Iris pigment epithelial cell (primary cell): ENCODE results near the gene MAPK10.
"Not testable (repeated sequence)": the region's sequence is repeated elsewhere in the genome, so short reads cannot be mapped to it uniquely, and the experiment has no call there.

Experiments
- DNase-seq: peaks from one replicate; pipeline ENCODE4 v3.0.0-alpha.2; 2011; ENCODE audit warnings: low read depth

MAPK10 gene

GRCh38 chr4:86338989-86339388 is 20.9 kb downstream of the MAPK10 start:
- DNase-seq, result peak; percentile 97

DNA sequence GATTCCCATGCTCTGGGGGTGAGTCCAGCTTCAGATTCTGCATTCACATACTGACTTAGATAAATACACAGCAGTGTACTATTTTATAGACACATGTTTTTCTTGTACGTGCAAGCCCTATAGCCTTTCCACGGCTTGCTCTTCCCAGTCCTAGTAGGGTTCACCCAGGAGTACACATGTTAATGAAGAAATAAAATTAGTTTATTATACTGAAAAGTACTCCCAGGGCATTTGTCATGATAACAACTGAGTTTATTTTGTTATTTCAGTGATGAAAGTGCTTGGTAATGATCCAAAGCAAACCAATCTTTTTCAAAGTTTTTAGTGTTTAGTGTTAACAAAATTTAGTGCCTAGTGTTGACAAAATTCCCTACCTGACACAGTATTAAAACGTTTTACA is 21.3 kb downstream of the MAPK10 start:
- no peak for DNase-seq

- peak; percentile 75 for DNase-seq
Observed at GRCh38 chr4:86334020-86334750, 25.7 kb downstream of the MAPK10 start.

DNA sequence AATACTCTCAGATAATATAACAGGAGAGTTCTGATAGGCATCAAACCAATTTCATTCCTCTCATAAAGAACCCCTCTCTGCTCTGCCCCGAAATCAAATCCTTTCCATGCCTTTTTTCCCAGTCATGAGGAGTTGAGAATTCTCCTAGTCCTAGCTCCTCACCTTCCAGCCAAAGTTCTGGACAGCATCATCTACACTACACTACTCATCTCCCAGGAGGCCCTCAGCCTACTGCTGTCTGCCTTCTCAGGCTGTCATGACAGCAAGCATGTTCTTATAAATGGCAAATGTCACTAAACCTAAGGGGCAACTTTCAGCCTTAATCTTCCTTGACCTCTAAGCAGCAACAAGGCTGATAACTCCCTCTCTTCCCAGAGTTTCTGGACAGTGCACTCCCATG is 26.6 kb downstream of the MAPK10 start:
- no peak for DNase-seq

- no peak for DNase-seq
Observed at GRCh38 chr4:86330961-86331742, 28.7 kb downstream of the MAPK10 start.

- not testable (repeated sequence) for DNase-seq
Observed at GRCh38 chr4:86330411-86330810, 29.4 kb downstream of the MAPK10 start.

DNA sequence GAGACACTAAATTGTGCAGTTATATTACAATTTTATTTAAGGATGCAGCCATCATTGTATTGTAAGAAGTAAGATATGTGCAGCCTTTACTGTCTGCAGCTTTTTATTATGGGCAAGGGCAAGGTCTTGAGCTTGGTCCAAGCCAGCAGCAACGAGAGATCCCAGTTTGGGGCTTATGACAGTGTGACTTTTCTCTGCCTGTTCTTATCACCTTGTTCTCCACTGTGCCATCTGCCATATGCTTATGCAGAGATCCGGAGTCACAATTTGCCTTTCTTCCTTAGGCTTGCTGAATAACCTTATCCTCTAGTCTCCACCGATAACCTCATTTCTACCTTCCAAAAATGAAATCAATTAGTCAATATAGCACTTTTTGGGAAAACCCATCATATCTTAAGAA is 30.4 kb downstream of the MAPK10 start:
- DNase-seq, result no peak

DNA sequence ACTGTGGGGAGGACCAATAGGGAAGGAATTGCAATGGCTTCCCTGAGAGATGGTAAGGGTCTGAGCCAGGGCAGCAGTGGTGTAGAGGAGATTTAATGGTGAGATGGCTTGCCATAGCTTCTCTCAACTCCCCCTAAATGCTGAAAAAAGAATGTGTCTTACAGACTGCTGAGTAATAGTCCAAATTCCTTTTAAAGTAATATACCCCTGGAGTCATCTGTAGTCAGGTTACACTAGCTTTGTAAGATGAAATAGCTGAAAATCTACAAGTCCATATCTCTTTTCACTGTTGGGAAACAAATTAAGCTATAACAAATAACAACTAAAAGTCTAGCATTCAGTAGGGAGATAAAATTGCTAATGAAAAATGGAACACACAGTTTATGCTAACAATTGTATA is 33.5 kb downstream of the MAPK10 start:
- peak; percentile 66 for DNase-seq

- no peak for DNase-seq
Observed at GRCh38 chr4:86319390-86319789, 40.5 kb downstream of the MAPK10 start.

GRCh38 chr4:86315579-86315978 is 44.3 kb downstream of the MAPK10 start:
- no peak for DNase-seq

DNA sequence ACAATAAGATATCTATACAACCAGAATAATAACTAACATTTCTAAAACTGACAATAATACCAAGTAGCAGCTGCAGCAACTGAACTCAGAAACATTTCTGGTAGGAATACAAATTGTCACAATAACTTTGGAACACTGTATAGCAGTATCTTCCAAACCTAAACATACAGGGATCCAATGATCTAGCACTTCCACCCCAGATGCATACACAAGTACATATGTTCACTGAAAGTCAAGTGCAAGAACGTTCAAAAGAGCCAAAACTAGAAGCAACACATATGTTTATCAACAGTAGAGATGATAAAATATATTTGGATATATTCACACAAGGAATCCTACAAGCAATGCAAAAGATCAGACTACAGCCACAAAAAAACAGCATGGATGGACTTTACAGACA is 46.2 kb downstream of the MAPK10 start:
- DNase-seq, result no peak

DNA sequence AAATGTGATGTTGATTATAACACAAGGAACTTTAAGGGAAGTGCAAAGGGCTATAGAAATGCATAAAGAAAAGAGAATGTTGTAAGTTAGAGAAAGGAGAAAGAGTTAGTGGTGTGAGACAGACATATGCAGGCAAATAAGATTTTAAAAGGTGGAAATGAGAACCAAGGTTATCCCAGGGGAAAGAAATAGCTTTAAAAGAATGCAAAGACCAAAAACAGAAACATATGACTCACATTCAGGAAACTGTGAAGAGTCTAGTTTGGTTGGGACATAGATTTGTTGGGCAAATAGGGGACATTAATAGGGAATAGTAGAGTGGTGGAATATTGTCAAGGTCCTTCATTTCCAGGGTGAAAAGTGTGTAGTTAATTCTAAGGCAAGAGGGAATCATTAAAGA is 52.4 kb downstream of the MAPK10 start:
- peak; percentile 44 for DNase-seq

DNA sequence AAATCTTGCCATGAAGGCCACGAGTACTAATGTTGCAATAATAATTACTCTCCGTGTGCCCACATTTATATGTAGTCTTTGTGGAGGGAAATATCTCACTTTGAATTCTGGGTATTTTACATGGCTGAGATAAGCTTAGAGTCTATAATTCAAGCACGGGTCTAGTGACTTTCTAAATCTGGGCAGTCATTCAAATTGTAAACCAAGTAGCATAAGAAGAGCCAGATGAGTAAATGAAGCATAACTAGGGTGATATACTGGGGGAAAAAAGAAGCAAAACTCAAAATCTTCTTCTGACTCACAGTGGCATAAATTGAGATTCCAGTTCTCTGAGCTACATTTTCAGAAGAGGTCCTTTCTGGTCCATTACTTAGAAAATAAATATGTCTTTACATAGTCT is 53.0 kb downstream of the MAPK10 start:
- DNase-seq, result peak; percentile 80

- no peak for DNase-seq
Observed at GRCh38 chr4:86302830-86303229, 57.0 kb downstream of the MAPK10 start.

GRCh38 chr4:86302251-86302650 is 57.6 kb downstream of the MAPK10 start:
- DNase-seq, result peak; percentile 8

- no peak for DNase-seq
Observed at GRCh38 chr4:86300516-86300915, 59.3 kb downstream of the MAPK10 start.

DNA sequence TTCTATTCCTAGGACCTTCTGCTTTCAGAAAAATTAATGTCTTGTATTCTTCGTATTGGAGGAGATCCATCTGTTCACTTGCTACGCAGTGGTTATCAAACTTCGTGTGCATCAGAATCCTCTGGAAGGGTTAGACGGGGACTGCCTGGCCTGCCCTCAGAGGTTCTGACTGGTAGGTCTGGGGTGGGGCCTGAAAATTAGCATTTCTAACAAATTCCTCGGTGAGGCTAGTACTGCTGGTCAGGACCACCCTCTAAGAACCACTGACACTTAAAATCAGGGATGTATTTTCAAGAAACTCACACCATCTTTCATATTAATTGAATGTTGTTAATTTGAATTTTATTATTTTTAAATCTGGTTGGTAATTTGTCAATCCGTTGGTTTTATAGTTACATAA is 63.0 kb downstream of the MAPK10 start:
- no peak for DNase-seq

- no peak for DNase-seq
Observed at GRCh38 chr4:86294883-86295282, 65.0 kb downstream of the MAPK10 start.

DNA sequence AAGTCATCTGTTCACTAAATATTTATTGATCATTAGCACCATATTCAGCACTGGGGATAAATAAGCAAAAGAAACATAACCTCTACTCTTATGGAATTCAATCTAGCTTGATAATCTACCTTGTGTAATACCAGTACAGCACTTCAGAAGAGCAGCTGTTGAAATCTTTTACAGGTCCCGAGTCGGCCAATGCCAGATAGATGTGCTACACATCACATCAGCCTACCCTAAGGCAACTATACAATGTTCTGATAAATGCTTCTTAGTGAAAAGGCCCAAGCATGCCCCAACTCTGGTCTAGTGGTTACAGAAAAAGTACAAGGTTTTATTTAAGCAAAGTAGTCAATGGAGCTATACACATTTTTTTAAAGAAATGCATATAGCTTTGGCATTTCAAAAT is 68.7 kb downstream of the MAPK10 start:
- DNase-seq, result no peak

DNA sequence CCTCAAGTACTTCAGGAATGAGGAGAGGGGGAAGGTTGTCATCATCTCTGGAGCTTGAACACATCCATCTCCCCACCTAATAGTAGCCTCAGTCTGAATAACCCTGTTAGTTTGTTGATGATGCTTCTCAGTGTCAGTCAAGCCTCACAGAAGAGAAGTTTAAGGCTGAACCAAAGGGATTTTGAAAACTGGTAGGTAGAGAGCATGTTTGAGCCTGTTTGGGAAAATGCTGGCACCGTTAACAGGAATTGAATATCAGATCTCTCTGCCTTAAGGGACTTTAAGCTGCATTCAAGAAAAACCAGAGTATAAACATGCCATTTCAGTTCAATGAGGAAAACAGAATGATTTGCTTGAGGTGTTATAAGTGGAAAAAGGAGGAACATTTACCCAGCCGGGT is 73.1 kb downstream of the MAPK10 start:
- no peak for DNase-seq

- DNase-seq, result no peak
Observed at GRCh38 chr4:86283371-86283770, 76.5 kb downstream of the MAPK10 start.

- no peak for DNase-seq
Observed at GRCh38 chr4:86280246-86280645, 79.6 kb downstream of the MAPK10 start.

GRCh38 chr4:86279293-86279960 is 80.4 kb downstream of the MAPK10 start:
- DNase-seq, result no peak
